ENCODE measurements around the gene MPO.

The MPO gene

GRCh38 chr17:58304750-58305486 lies 24.2 kb upstream of the MPO start:
- peak; percentile 63 for DNase-seq (ENCODE audit: low spot score)
- no peak for TF ChIP-seq CTCF (IDR thresholded peaks at IDR 0.05)
- H3K27ac ChIP-seq, result no peak overlapping the region
- no peak overlapping the region for H3K4me3 ChIP-seq

- TF ChIP-seq CTCF (IDR thresholded peaks at IDR 0.05), result no peak
- Histone ChIP-seq H3K4me3 (no peak overlapping the region), H3K27ac (no peak overlapping the region)
- DNase-seq (ENCODE audit: low spot score), result peak; percentile 58
These were observed 23.4 kb upstream of the MPO start for GRCh38 chr17:58303971-58304749.

GRCh38 chr17:58302919-58303585 lies 22.3 kb upstream of the MPO start:
- Histone ChIP-seq H3K27ac (no peak overlapping the region), H3K4me3 (no peak overlapping the region)
- no peak for TF ChIP-seq CTCF (IDR thresholded peaks at IDR 0.05)
- peak; percentile 69 for DNase-seq (ENCODE audit: low spot score)

GRCh38 chr17:58302171-58302918 lies 21.6 kb upstream of the MPO start:
- no peak for TF ChIP-seq CTCF (IDR thresholded peaks at IDR 0.05)
- Histone ChIP-seq H3K27ac (no peak overlapping the region), H3K4me3 (no peak overlapping the region)
- DNase-seq (ENCODE audit: low spot score), result no peak

GRCh38 chr17:58301504-58302150 lies 20.9 kb upstream of the MPO start:
- Histone ChIP-seq H3K27ac (no peak overlapping the region), H3K4me3 (no peak overlapping the region)
- no peak for TF ChIP-seq CTCF (IDR thresholded peaks at IDR 0.05)
- no peak for DNase-seq (ENCODE audit: low spot score)

GRCh38 chr17:58300336-58300735 lies 19.6 kb upstream of the MPO start:
- Histone ChIP-seq H3K4me3 (no peak overlapping the region), H3K27ac (no peak overlapping the region)
- no peak for TF ChIP-seq CTCF (IDR thresholded peaks at IDR 0.05)
- DNase-seq (ENCODE audit: low spot score), result no peak

Measured in coronary artery (tissue), 2 donors.